WERI-Rb-1 (cell line): ENCODE data around the gene TANK.

Source experiments
- DNase-seq: peaks from one replicate; pipeline ENCODE4 v3.0.0-alpha.2; 2020
- H3K27ac ChIP-seq: fragments of 250-450 bp; sonication (Bioruptor Pico); 2 replicates; pipeline ENCODE4 v1.5.1; 2020; ENCODE audit warnings: mild to moderate bottlenecking, moderate library complexity
- H3K27me3 ChIP-seq: fragments of 250-450 bp; sonication (Bioruptor Pico); 2 replicates; pipeline ENCODE4 v1.5.1; 2021; ENCODE audit warnings: mild to moderate bottlenecking, low read depth, moderate library complexity; ENCODE audit not compliant: insufficient read depth, severe bottlenecking
- H3K36me3 ChIP-seq: fragments of 250-450 bp; sonication (Bioruptor Pico); 2 replicates; pipeline ENCODE4 v1.5.1; 2020; ENCODE audit warnings: mild to moderate bottlenecking, moderate library complexity
- H3K4me3 ChIP-seq: 2 replicates; pipeline ENCODE4 v1.5.1; 2011; ENCODE audit warnings: low read depth, mild to moderate bottlenecking, control low read depth, low read length
- H3K9me3 ChIP-seq: fragments of 250-450 bp; sonication (Bioruptor Pico); 2 replicates; pipeline ENCODE4 v1.5.1; 2021; ENCODE audit warnings: mild to moderate bottlenecking, moderate library complexity; ENCODE audit not compliant: severe bottlenecking
- TF ChIP-seq, protein P1 (sequence below): IDR thresholded peaks from 2 replicates; pipeline ENCODE4 v1.5.1; 2011; ENCODE audit warnings: low read depth, mild to moderate bottlenecking, control low read depth, inconsistent platforms, low read length

Gene TANK

DNA sequence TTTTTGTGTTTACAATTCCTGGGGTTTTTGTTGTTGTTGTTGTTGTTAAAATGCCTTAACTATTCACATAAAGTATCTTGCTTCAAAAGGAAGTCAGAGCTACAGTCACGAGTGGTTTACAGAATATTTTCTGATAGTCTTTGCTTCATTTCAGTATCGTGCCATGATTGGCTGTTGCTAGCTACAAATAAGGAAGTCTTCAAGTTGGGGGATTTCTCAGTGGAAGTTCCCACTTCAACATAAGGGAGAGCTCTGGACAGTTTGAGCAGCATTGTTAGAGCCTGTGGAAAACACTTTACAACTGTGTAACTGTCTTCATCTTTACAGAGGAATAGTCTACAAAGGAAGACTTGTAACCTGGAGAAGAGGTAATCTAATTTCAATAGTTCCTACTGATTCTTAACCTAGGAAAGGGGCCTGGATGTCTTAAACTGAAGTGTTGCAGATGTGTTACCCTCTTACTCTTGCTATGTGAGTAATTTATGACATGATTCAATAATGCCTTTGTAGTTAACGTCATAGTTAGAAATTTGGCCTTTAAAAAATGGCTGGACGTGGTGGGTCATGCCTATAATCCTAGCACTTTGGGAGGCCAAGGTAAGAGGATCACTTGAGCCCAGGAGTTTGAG is 23.4 kb upstream of the TANK start:
- no peak overlapping the region for H3K27ac ChIP-seq

DNA sequence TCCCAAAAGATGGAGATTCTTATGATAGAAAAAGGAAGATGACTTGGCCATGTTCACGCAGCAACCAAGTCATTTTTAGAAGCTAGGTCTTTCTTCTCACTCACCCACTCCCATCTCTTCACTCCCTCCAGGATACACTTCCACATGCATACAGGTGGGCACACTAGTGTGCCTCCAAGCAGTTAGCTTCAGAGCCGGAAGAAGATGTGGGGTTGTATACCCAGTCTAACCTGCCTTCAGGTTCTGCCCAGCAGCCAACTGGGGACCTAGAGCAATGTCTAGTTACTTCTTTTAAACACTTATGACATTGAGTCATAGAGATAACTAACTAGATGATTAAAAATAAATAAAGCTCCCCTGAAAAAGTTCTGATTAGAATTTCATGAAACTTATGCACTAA is 21.8 kb upstream of the TANK start:
- DNase-seq = no peak
- no peaks in the 10 kb centered on the region for H3K9me3 ChIP-seq
- no peak overlapping the region for H3K27ac ChIP-seq
- no peaks in the 10 kb centered on the region for H3K27me3 ChIP-seq
- no peak overlapping the region for H3K4me3 ChIP-seq
- H3K36me3 ChIP-seq = no peaks in the 10 kb centered on the region
- TF ChIP-seq, protein P1, sequence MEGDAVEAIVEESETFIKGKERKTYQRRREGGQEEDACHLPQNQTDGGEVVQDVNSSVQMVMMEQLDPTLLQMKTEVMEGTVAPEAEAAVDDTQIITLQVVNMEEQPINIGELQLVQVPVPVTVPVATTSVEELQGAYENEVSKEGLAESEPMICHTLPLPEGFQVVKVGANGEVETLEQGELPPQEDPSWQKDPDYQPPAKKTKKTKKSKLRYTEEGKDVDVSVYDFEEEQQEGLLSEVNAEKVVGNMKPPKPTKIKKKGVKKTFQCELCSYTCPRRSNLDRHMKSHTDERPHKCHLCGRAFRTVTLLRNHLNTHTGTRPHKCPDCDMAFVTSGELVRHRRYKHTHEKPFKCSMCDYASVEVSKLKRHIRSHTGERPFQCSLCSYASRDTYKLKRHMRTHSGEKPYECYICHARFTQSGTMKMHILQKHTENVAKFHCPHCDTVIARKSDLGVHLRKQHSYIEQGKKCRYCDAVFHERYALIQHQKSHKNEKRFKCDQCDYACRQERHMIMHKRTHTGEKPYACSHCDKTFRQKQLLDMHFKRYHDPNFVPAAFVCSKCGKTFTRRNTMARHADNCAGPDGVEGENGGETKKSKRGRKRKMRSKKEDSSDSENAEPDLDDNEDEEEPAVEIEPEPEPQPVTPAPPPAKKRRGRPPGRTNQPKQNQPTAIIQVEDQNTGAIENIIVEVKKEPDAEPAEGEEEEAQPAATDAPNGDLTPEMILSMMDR = no peak

More for the DNA sequence above, 23.4 kb upstream of the TANK start:
- TF ChIP-seq, protein P1 = no peak
- Histone ChIP-seq H3K36me3 (no peaks in the 10 kb centered on the region), H3K4me3 (no peak overlapping the region), H3K27me3 (no peaks in the 10 kb centered on the region), H3K9me3 (no peaks in the 10 kb centered on the region)
- DNase-seq = no peak

DNA sequence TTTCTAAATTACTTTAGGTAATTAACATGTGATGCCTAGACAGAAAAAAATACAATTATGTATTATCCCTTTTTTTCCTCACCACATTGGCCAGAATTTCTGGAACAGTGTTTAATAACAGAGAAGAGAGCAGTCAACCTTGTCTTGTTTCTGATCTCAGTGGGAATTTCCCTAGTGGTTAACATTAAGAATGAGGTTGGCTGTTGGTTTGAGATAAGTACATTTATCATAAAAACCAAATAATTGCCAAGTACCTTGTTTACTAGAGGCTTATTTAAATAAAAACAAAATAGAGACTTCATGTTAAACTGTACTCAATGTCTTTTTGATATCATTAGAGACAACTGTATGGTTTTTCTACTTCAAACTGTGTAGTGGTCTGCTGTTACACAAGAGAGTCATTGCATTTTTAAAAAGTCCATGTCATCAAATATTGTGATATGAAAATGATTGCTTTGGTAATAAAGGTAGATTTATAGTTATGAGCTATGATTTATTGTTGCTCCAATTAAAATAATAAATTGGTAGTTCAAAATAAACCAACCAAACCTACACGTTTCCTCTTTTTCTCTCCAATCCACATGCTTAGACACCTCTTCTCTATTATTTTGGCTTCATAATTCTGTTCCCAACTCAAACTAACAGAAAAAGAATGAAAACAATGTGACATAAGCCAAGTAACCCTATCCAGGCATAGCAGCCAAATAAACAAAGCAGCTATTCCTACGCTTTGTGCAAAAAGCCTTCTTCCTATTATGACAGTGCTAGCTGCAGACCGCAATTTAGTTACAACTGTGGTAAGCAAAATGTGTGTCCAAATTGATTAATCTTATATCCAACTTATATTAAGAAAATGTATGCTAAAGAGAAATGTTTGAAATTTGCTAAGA is 20.9 kb upstream of the TANK start:
- DNase-seq = no peak
- TF ChIP-seq, protein P1 = no peak
- Histone ChIP-seq H3K27me3 (no peaks in the 10 kb centered on the region), H3K27ac (no peak overlapping the region), H3K4me3 (no peak overlapping the region), H3K36me3 (no peaks in the 10 kb centered on the region), H3K9me3 (no peaks in the 10 kb centered on the region)

DNA sequence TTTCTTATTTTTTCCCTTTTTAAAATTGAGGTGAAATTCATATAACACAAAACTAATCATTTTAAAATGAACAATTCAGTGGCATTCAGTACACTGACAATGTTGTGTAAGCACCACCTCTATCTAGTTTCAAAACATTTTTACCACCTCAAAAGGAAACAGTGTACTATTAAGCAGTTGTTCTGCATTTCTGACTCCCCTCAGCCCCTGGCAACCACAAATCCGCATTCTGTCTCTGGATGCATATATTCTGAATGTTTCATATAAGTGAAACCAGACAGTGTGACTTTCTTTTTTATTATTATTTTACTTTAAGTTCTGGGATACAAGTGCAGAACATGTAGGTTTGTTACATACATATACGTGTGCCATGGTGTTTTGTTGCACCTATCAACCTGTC is 19.2 kb upstream of the TANK start:
- DNase-seq = no peak
- H3K27me3 ChIP-seq = no peaks in the 10 kb centered on the region
- H3K36me3 ChIP-seq = no peaks in the 10 kb centered on the region
- no peaks in the 10 kb centered on the region for H3K9me3 ChIP-seq
- H3K27ac ChIP-seq = no peak overlapping the region
- H3K4me3 ChIP-seq = no peak overlapping the region
- TF ChIP-seq, protein P1 = no peak

DNA sequence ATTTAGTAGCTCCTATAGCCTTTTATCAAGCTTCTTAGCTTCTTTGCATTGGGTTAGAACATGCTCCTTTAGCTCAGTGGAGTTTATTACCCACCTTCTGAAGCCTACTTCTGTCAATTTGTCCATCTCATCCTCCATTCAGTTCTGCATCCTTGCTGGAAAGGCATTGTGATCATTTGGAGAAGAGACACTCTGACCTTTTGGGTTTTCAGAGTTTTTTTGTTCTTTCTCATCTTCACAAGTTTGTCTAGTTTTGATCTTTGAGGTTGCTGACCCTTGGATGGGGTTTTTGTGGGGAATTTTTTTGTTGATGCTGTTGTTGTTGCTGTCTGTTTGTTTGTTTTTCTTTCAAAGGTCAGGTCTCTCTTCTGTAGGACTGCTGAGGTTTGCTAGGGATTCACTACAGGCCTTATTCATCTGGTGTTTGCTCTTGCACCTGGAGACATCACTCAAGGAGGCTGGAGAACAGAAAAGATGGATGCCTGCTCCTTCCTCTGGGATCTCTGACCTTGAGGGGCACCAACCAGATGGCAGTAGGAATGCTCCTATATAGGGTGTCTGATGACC is 13.9 kb upstream of the TANK start:
- Histone ChIP-seq H3K9me3 (no peaks in the 10 kb centered on the region), H3K27me3 (no peaks in the 10 kb centered on the region), H3K36me3 (no peaks in the 10 kb centered on the region), H3K27ac (no peak overlapping the region), H3K4me3 (no peak overlapping the region)
- TF ChIP-seq, protein P1 = no peak
- no peak for DNase-seq
